GM18870 (cell line): Measurements from ENCODE around the gene NMNAT2.
"Not testable (repeated sequence)": the region's sequence is repeated elsewhere in the genome, so short reads cannot be mapped to it uniquely, and the experiment has no call there.

Source experiments
- ATAC-seq: cut with Tn5 transposase; IDR thresholded peaks from one replicate; pipeline ENCODE4 v1.9.1; 2021; ENCODE audit warnings: moderate library complexity; ENCODE audit not compliant: unreplicated experiment

Gene NMNAT2

DNA sequence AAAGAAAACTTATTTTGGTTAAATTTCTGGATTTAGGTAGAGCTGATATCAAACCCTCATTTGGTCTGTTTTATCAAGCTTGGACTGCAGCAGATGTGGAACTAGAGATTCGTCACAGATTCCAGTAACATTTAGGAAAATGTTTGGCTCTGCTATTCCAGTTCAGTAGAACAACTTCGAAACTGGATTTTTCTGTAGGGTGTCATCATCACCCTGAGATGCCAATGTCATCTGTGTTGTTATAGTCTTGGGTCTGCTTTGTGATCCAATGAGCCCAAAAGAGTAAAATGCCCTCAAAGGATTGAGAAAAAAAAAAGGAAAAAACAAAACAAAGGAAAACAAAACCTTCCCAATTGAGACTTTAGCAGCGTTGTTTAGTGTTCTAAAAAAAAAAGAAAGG lies 176.7 kb downstream of the NMNAT2 start:
- ATAC-seq = no peak

GRCh38 chr1:183240853-183241252 lies 177.3 kb downstream of the NMNAT2 start:
- not testable (repeated sequence) for ATAC-seq

DNA sequence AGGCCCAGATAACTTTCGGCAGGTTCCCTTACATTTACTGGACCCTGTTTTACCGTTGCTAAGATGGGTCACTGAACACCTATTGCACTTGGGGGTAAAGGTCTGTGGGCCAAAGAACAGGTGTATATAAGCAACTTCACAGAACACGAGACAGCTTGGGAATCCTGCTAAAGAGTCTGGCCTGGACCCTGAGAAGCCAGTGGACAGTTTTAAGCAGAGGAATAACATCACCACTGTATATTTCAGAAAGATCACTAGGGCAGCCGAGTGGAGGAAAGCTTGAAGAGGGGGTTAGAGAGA lies 177.7 kb downstream of the NMNAT2 start:
- no peak for ATAC-seq

DNA sequence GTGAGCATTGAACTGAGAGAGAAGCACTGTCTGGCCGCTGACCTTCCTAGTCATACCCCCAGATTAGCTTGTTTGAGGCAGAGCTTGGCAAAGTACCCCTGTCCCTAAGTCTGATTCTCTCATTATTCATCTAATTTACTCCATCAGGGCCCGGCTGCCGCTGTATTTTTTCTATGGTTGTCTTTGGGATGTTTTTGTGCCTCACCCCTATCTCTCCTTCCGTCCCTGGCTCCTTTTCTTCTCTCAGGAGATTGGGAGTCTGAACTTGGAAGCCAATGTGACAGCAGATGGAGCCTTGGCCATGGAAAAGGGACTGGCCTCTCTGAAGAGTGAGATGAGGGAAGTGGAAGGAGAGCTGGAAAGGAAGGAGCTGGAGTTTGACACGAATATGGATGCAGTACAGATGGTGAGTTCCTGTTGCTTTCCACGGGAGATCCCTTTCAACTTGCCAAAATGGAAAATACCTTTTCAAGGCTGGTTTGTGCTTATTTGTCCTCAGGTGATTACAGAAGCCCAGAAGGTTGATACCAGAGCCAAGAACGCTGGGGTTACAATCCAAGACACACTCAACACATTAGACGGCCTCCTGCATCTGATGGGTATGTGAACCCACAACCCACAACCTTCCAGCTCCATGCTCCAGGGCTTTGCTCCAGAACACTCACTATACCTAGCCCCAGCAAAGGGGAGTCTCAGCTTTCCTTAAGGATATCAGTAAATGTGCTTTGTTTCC lies 178.2 kb downstream of the NMNAT2 start:
- ATAC-seq = no peak

DNA sequence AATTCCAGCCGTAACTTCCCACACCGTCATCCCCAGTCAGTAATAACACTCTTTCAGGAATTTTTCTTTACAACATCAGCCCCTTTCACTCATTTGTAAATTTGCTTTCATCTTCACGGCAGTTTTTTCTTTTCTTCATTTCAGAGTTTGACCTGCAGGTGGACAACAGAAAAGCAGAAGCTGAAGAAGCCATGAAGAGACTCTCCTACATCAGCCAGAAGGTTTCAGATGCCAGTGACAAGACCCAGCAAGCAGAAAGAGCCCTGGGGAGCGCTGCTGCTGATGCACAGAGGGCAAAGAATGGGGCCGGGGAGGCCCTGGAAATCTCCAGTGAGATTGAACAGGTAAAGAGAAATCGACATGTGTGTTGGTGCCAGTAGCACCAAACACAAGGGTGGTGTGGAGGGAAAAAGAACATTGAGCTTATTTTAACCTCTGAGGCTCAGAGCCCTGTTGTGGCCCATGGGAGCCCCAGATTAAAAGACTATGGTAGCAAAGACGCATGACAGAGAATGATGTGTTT lies 178.9 kb downstream of the NMNAT2 start:
- no peak for ATAC-seq

GRCh38 chr1:183238071-183238470 lies 180.1 kb downstream of the NMNAT2 start:
- no peak for ATAC-seq

DNA sequence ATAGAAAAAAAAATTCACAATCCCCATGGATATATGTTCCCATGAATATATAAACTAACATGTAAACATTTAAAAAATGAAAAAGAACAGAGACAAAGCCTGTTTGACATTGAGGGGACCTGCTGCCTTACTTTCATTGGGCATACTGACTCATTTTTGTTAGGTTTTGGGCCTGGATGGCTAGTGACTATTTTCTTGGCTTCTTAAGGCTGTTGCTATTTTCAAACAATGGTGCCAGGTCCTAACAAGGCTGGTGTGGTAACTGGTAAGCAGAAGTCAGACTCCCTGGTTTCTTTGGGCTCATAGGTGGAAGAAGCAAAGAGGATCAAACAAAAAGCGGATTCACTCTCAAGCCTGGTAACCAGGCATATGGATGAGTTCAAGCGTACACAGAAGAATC lies 181.1 kb downstream of the NMNAT2 start:
- no peak for ATAC-seq

- ATAC-seq = no peak
These were observed 181.9 kb downstream of the NMNAT2 start for GRCh38 chr1:183236158-183236725.

DNA sequence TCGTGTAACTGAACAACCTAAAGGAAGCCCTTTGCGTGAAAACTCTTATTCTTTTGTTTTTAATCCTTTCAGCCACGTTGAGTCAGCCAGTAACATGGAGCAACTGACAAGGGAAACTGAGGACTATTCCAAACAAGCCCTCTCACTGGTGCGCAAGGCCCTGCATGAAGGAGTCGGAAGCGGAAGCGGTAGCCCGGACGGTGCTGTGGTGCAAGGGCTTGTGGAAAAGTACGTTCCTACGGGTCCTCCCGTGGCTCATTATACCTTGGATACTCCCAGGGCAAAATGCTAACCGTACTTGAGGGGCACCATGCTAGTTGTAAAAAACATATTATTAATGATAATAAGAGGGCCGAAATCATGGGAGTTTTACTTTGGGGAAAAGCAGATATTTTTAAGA lies 182.7 kb downstream of the NMNAT2 start:
- no peak for ATAC-seq

DNA sequence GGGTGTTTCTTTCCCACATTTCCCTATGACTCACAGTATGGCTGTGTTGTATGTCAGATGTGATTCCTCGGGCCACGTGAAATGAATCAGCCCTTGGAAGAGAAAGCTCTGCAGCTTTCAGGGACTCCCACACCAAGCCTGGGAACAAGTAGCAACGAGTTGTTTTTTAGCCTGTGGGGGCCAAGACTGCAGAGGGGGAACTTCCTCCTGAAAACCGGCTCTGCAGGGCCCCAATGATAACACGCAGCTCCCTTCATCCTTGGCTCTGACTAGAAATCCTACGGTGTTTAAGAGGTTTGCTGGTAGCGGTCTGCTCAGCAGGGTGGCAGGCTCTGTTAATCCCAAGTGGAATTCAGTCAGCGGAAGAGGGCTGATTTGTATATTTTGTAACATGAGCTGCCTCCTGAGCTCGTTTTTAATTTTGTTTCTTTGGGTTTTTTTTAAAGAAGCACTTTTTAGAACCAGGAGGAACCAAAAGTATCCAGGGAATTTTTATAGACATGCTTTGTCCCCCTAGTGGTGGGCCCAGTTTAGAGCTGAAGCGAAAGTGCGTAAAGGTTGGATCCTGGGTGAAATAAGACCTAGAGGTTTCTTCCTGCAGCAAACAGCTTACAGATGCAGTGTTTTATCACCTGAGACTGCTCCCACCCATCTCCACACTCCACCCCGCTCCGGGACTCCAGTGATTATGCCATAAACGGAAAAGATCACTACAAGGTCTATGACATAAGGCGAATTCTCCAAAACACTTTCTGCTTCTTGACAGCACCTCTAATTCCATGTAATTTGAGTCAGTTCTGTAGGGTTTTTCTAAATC lies 183.3 kb downstream of the NMNAT2 start:
- no peak for ATAC-seq

DNA sequence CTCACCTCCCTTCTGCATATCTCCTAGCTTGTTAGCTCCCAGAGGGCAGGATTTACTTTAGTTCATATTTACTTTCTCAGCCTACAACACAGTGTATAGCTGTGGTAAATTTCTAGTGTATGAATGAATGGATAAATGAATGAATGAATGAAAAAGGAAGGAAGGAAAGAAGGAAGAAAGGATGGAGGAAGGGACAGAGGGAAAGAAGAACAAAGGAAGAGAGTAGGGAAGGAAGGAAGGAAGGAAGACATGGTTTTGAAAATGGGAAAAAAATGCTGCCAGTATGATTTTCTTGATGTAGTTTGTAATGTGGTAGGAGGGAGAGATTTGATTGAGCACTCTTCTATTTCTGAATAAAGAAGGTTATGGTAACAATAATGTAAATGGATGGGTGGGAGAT lies 185.1 kb downstream of the NMNAT2 start:
- no peak for ATAC-seq

DNA sequence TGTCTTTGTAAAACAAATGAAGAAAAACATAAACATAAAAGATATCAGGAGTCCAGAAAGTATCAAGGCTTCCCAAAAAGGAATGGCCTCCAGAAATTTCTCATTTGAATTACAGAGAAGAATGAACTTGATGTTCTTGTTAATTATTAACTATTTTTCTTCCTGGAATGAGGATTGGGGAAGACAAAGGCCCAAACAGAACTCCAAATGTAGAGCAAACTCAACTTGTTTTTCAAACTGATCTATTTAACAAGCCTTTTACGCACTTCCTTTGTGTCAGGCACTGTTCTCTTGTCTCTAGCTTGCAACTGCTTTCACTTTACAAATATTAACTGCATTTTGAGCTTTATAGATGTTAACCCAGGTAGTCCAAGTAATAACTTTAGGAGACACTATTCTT lies 186.6 kb downstream of the NMNAT2 start:
- ATAC-seq = no peak

DNA sequence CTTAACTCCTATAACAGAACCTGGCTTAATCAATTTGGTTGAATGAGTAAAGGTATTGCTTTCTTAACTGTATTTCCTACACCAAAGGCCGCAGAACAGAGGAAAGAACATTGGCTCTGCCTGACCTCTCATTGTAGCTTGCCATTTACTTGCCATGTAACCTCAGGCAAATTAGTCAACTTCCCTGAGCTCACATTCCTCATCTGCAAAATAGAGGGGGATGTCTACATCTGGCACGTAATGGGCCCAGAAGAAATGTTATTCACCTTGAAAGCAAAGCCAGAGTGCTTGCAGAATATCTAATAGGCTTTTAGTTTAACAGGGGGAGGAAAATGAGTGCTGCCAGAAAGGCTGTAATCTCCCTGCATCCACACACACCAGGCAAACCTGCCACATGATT lies 187.8 kb downstream of the NMNAT2 start:
- ATAC-seq = no peak

DNA sequence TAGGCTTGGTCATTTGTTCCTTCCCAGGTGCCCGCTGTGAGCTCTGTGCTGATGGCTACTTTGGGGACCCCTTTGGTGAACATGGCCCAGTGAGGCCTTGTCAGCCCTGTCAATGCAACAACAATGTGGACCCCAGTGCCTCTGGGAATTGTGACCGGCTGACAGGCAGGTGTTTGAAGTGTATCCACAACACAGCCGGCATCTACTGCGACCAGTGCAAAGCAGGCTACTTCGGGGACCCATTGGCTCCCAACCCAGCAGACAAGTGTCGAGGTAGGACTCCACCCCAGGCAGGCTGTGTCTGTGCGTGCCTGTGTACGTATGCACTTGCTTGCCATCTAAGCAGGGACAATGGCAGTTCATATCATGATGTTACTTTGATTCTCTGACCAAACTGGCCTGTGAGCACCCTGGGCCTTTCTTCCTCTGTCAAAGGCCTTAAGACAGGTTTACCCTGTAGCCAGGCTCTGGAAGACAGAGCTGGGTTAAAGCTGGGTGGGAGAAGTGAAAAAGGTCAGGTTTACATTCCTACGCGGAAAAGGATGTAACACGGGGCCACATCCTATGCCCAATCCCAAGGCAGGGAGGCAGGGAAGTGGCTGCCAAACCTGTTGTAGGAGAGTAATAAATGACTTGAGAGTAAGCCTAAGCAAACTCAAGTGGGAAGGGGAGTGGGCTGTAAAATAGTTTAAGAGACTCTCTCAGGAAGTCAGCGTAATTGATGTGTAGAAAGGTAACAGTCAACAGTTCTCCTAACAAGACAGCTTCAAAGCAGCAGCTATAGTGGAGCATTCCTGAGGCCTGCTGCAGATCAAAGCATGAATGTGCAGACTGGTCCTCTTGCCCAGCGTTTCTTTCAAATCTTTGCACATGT lies 189.6 kb downstream of the NMNAT2 start:
- ATAC-seq = no peak

GRCh38 chr1:183227422-183228346 lies 190.5 kb downstream of the NMNAT2 start:
- no peak for ATAC-seq

GRCh38 chr1:183226963-183227362 lies 191.2 kb downstream of the NMNAT2 start:
- ATAC-seq = no peak

- no peak for ATAC-seq
These were observed 191.8 kb downstream of the NMNAT2 start for GRCh38 chr1:183226361-183226760.

GRCh38 chr1:183223467-183223866 lies 194.7 kb downstream of the NMNAT2 start:
- ATAC-seq = no peak

DNA sequence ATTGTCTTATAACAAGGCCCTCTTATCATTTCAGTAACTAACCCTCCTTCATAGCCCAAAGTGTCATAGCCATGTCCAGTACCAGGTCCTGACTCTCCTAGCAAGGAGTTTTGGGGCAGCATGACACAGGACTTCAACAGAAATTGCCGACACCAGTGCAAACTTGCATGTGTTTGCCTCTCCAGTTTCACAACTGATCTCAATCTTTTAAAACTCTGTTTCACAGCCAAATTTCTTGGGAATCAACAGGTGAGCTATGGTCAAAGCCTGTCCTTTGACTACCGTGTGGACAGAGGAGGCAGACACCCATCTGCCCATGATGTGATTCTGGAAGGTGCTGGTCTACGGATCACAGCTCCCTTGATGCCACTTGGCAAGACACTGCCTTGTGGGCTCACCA lies 195.3 kb downstream of the NMNAT2 start:
- ATAC-seq = no peak

DNA sequence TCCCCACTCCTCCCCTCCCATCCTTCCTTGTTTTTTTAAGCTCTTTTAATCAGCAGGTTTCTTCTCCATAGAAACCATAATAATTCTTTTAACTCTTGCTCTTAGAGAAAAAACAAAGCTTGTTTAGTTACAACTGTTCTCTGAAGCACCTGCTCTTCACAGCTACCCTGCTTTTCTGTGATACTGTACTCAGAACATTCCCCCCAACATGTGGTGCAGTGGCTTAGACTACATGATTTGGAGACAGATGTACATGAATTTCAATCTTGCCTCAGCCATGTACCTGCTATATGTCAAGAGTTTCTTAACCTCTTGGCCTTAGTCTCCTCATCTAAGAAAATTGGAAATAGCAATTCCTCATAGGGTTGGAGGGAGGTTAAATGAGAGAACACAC lies 198.6 kb downstream of the NMNAT2 start:
- ATAC-seq = no peak
